Kidney (tissue), 14 donors: Measurements from ENCODE around the gene AKAP11. TPM values are rescaled to one million over a fixed set of nuclear protein-coding genes. Genes with fewer than 3 reads are reported as not detected.

Experiments used
- DNase-seq, 5 donors: peaks; one replicate each; pipeline ENCODE4 v3.0.0-alpha.2; 2013 to 2020
- FAIRE-seq: peaks from 2 replicates; lab custom pipeline; 2012; peaks lifted over from hg19 to GRCh38; lab: Jason Lieb, UNC
- H3K27ac ChIP-seq, 2 donors: one replicate each; pipeline ENCODE4 v1.7.0; 2013; ENCODE audit warnings: low read depth in 2 of 2, low read length in 2 of 2, inconsistent platforms in 1 of 2
- H3K27me3 ChIP-seq: one replicate; pipeline ENCODE4 v1.7.1; 2013; ENCODE audit warnings: low read length, inconsistent platforms; ENCODE audit not compliant: control insufficient read depth, insufficient read depth
- H3K36me3 ChIP-seq, 3 donors: one replicate each; pipeline versions ENCODE4 v1.7.0 to v1.7.1; 2013; ENCODE audit warnings: low read length in 3 of 3, control low read depth in 1 of 3, inconsistent platforms in 1 of 3; ENCODE audit not compliant: insufficient read depth in 3 of 3, control insufficient read depth in 2 of 3
- H3K4me1 ChIP-seq, 3 donors: one replicate each; pipeline versions ENCODE4 v1.7.0 to v1.7.1; 2013; ENCODE audit warnings: low read length in 3 of 3, inconsistent platforms in 1 of 3, low read depth in 1 of 3; ENCODE audit not compliant: control insufficient read depth in 2 of 3, insufficient read depth in 2 of 3
- H3K4me3 ChIP-seq, 3 donors: one replicate each; pipeline versions ENCODE4 v1.7.0 to v1.8.1; 2013; ENCODE audit warnings: low read length in 3 of 3, control low read depth in 1 of 3, inconsistent platforms in 1 of 3
- H3K9ac ChIP-seq, 3 donors: one replicate each; pipeline versions ENCODE4 v1.7.0 to v1.7.1; 2013; ENCODE audit warnings: low read length in 3 of 3, control low read depth in 1 of 3, inconsistent platforms in 1 of 3
- H3K9me3 ChIP-seq, 3 donors: one replicate each; pipeline versions ENCODE4 v1.7.0 to v1.7.1; 2013; ENCODE audit warnings: low read length in 3 of 3, control low read depth in 1 of 3, inconsistent platforms in 1 of 3; ENCODE audit not compliant: control insufficient read depth in 2 of 3, insufficient read depth in 1 of 3
- intact Hi-C: fragments of 100-400 bp; cut with DNase I; formaldehyde crosslinking; loops from one replicate; pipeline ENCODE4 v1.11.1; 2022
- polyA plus RNA-seq: library from polyadenylated mRNA; stranded (reverse); fragments of 350-450 nt; fragmentation: Illumina TruSeq; extraction: RNeasy Lipid Tissue Mini Kit (QIAGEN cat#74804); gene quantifications from one replicate; pipeline ENCODE4 v1.2.3, GENCODE V29; 2014; ENCODE audit warnings: low read depth, low replicate concordance; ENCODE audit not compliant: insufficient read depth
- total RNA-seq: library from RNA; stranded (reverse); fragmentation: NEBNext Ultra II Directional; extraction: Animal tissue kit (Norgen Biotek cat#: 25700); gene quantifications from one replicate; pipeline ENCODE4 v1.2.1, GENCODE V29; 2021
- TF ChIP-seq, protein P1 (sequence below): IDR thresholded peaks from 3 replicates; pipeline ENCODE4 v1.5.1; 2012; ENCODE audit warnings: mild to moderate bottlenecking, moderate library complexity, borderline replicate concordance; ENCODE audit not compliant: insufficient read depth; ENCODE audit errors: extremely low read depth
- donor health status: control.
- donor health status: control.
- donor health status: control.
- donor health status: control.
- donor health status: control.
- donor health status: DM: yes; HTN: yes; CAD: no.
- donor health status: Normal renal cell carcinoma (clear cell type).

Gene AKAP11
- total and polyA plus RNA-seq, 2 donors from 2014 or later = 4.9 to 35.2 TPM

DNA sequence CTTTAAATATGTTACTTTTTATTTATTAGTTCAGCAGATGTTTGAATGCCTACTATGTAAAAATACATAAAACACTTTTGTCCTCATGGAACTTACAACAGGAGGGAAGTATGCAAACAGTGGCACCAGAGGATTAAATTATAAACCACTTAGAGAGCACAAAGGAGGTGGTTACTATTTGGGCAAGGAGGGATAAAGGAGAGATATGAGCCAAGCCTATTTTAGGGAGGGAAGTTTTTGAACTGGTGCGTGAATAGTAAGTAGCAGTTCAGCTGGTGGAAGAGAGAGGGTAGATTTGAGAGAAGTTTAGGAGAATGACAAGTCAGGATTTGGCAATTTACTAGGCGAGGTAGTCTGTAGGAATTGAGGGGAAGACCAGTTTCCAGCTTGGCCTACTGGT lies 8.6 kb downstream of the AKAP11 start:
- Histone ChIP-seq H3K9me3 (no peaks in the 10 kb centered on the region), H3K4me1 (no peaks in the 10 kb centered on the region), H3K27ac (no peak overlapping the region), H3K27me3 (no peaks in the 10 kb centered on the region), H3K36me3 (no peaks in the 10 kb centered on the region), H3K4me3 (no peak overlapping the region), H3K9ac (no peak overlapping the region)
- no peak for DNase-seq
- intact Hi-C loops = no loop called here
- TF ChIP-seq, protein P1, sequence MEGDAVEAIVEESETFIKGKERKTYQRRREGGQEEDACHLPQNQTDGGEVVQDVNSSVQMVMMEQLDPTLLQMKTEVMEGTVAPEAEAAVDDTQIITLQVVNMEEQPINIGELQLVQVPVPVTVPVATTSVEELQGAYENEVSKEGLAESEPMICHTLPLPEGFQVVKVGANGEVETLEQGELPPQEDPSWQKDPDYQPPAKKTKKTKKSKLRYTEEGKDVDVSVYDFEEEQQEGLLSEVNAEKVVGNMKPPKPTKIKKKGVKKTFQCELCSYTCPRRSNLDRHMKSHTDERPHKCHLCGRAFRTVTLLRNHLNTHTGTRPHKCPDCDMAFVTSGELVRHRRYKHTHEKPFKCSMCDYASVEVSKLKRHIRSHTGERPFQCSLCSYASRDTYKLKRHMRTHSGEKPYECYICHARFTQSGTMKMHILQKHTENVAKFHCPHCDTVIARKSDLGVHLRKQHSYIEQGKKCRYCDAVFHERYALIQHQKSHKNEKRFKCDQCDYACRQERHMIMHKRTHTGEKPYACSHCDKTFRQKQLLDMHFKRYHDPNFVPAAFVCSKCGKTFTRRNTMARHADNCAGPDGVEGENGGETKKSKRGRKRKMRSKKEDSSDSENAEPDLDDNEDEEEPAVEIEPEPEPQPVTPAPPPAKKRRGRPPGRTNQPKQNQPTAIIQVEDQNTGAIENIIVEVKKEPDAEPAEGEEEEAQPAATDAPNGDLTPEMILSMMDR = no peak
- no peak for FAIRE-seq

- intact Hi-C loops = no loop called here
- DNase-seq = no peak
- no peaks in the 10 kb centered on the region for H3K27me3 ChIP-seq
- no peaks in the 10 kb centered on the region for H3K9me3 ChIP-seq
- no peak overlapping the region for H3K4me3 ChIP-seq
- H3K36me3 ChIP-seq = peaks cover 2 to 12% (median 4%) of the 10 kb centered on the region in 3 donors
- FAIRE-seq = no peak
- no peaks in the 10 kb centered on the region for H3K4me1 ChIP-seq
- TF ChIP-seq, protein P1 = no peak
- no peak overlapping the region for H3K27ac ChIP-seq
- no peak overlapping the region for H3K9ac ChIP-seq
Observed at GRCh38 chr13:42283574-42283973, 11.6 kb downstream of the AKAP11 start.

DNA sequence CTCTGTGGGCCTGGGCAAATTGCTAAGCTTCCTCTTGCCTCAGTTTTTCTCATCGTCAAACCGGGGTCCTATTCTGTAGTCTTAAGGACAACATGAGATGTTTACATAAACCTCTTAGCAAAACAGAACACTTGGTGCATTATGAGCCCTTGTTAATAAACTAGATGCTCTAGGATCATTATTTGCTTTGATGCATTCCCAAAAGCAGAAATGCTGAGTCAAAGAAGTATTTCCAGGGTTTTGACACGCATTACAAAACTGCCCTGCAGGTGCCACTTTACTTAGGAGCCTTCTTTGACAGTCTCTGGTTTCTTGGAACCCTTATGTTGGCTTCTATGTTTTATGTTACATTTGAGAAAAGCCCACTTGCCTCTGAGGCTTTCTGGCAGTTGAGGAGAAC lies 12.1 kb downstream of the AKAP11 start:
- H3K4me3 ChIP-seq = no peak overlapping the region
- H3K27ac ChIP-seq = no peak overlapping the region
- H3K9me3 ChIP-seq = no peaks in the 10 kb centered on the region
- no peaks in the 10 kb centered on the region for H3K4me1 ChIP-seq
- H3K9ac ChIP-seq = no peak overlapping the region
- TF ChIP-seq, protein P1 = no peak
- no peak for FAIRE-seq
- no peak for DNase-seq
- H3K27me3 ChIP-seq = no peaks in the 10 kb centered on the region
- H3K36me3 ChIP-seq = peaks cover 6 to 15% (median 8%) of the 10 kb centered on the region in 3 donors
- intact Hi-C loops = no loop called here

DNA sequence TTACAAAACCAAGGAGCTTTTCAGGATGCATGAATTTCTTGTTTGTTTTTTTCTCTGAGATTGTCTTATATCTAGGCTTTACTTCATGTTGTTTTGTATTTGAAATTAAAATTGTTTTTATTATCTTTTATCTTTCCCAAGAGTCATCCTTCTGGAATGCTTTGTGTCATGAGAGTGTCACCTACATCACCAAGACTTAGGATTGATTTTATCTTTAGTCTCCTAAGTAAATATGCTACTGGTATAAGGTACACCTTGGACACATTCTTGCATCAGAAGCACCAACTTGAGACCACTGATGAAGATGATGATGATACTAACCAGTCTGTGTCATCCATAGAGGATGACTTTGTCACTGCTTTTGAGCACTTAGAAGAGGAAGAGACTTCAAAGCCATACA lies 26.4 kb downstream of the AKAP11 start:
- TF ChIP-seq, protein P1 = no peak
- no peaks in the 10 kb centered on the region for H3K27me3 ChIP-seq
- H3K9ac ChIP-seq = no peak overlapping the region
- no peak overlapping the region for H3K27ac ChIP-seq
- no peak for DNase-seq
- H3K36me3 ChIP-seq = peaks cover 13 to 52% (median 21%) of the 10 kb centered on the region in 3 donors
- H3K4me1 ChIP-seq = no peaks in the 10 kb centered on the region
- no peak for FAIRE-seq
- intact Hi-C loops = no loop called here
- H3K9me3 ChIP-seq = no peaks in the 10 kb centered on the region
- no peak overlapping the region for H3K4me3 ChIP-seq
